H54 (cell line): Measurements from ENCODE around the gene DCAF4.

Experiments used
- DNase-seq: peaks from one replicate; pipeline ENCODE4 v3.0.0; 2011; ENCODE audit warnings: low spot score, mixed read lengths; ENCODE audit not compliant: insufficient read length
- FAIRE-seq: peaks from 3 replicates; lab custom pipeline; 2011; peaks lifted over from hg19 to GRCh38; lab: Jason Lieb, UNC
- POLR2A ChIP-seq: IDR thresholded peaks from 2 replicates; pipeline ENCODE4 v1.6.1; 2011; ENCODE audit warnings: low read depth, mild to moderate bottlenecking, low read length

The DCAF4 gene

DNA sequence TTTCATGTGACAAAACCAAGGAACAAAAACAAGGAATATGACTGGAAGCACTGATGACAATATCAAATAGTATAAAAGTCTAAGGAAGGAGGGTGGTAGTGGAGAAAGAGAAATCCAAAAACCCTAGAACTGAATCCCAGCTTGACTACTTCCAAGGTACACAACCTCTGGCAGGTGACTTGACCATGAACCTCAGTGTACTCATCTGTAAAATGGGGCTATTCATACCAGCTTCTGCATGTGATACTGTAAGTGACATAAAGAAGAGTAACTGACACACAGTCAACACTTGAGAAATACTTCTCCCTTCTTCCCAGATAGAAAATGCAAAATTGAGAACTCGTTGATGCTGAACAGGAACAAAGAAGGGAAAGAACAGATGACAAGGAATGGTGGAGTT, 22.0 kb upstream of the DCAF4 start:
- no peak for TF ChIP-seq POLR2A
- no peak for DNase-seq
- FAIRE-seq, result no peak

- FAIRE-seq (peak; percentile 33), DNase-seq (no peak)
- TF ChIP-seq POLR2A, result no peak
These were observed 21.3 kb upstream of the DCAF4 start for GRCh38 chr14:72904840-72905561.

GRCh38 chr14:72906316-72906715, 19.9 kb upstream of the DCAF4 start:
- no peak for FAIRE-seq

DNA sequence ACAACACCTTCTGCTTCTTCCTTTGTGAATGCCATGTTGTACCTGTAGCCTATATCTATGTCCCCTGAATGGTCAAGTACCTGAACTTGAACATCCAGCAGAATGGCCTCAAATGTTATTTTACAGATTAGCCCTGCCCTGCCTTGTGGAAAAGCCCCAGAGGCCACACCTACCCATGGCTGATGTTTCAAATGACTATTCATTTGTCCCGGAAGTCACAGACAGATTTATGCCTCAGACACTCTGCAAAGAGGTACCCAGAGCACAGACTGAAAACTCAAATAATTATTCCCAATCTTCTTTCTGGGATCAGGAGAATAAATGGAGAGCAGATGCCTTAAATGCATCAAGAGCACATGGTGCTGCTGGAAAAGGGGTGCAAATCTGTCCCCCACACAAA, 19.4 kb upstream of the DCAF4 start:
- no peak for DNase-seq
- FAIRE-seq, result peak; percentile 65
- no peak for TF ChIP-seq POLR2A

More at GRCh38 chr14:72906316-72906715, 19.9 kb upstream of the DCAF4 start:
- DNase-seq, result no peak
- TF ChIP-seq POLR2A, result no peak

DNA sequence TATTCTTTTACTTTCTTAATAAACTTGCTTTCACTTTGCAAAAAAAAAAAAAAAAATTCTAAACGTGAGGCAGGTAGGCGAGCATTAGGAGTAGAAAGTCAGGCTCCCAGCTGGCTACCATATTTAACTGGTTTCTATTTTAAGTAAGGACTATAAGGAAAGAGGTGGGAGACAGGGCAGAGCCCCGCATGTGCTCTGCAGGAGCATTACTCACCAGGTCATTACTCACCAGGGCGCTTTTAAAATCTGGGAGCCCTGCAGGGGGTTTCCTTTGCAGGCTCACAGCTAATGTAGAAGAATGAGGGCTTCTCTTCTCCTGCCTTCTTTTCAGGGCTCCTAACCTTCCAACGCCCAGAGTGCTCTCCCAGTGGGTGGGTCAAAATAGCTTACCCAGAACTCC, 18.4 kb upstream of the DCAF4 start:
- no peak for TF ChIP-seq POLR2A
- FAIRE-seq (peak; percentile 86), DNase-seq (peak; percentile 70)

DNA sequence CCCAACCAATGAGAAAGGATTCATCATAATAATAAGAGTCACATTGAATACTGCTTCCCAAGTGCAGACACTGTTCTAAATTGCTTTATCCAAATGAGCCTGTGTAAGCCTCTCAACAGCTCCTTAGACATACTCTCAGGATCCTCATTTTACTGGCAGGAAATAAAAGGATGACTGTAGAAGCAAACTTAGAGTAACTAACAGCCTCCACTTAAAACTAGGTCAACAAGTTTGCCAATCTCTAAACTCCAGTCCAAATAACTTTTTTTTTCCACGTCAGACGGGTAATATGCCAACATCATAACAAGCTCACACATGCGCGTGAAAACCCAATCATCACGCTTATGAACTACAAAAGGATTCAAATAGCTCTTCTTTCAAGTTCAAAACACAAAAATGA, 17.1 kb upstream of the DCAF4 start:
- DNase-seq (no peak), FAIRE-seq (no peak)
- TF ChIP-seq POLR2A, result no peak

GRCh38 chr14:72913809-72914208, 12.5 kb upstream of the DCAF4 start:
- DNase-seq (no peak), FAIRE-seq (no peak)
- no peak for TF ChIP-seq POLR2A

- FAIRE-seq (peak; percentile 20), DNase-seq (no peak)
- no peak for TF ChIP-seq POLR2A
These were observed 10.1 kb upstream of the DCAF4 start for GRCh38 chr14:72916174-72916573.

DNA sequence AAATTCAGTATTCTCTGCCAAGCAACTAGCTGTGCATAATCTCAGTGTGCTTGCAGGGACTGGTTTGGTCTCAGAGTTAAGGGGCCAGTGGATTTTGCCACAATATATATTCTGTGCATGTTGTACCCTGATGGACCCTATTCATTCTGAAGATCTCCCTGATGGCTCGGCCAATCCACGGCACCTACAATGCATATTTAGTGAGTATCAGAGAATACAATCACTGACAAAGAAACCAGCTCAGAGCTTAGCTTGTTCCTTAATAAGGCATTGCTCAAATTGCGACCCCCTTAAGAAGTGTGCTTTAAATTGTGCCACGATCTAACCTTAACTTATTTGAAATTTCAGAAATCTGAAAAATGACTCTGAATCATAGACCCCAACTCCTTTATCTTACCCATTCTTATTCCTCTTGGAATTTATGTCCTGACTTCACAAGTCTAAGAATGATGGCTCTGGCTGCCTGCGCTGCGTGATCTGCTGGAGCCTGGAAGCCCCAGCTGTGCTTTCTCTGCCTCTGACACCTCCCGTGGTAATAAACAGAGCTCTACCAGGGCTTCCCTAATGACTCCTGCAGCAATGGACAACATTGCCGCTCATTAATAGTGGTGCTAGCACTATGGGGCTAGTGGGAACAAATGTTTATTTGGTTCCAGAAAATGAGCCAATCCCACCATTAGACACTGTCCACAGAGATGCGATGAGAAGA, 9.0 kb upstream of the DCAF4 start:
- no peak for DNase-seq
- no peak for TF ChIP-seq POLR2A
- FAIRE-seq, result no peak

GRCh38 chr14:72920008-72920407, 6.3 kb upstream of the DCAF4 start:
- no peak for FAIRE-seq
- TF ChIP-seq POLR2A, result no peak

DNA sequence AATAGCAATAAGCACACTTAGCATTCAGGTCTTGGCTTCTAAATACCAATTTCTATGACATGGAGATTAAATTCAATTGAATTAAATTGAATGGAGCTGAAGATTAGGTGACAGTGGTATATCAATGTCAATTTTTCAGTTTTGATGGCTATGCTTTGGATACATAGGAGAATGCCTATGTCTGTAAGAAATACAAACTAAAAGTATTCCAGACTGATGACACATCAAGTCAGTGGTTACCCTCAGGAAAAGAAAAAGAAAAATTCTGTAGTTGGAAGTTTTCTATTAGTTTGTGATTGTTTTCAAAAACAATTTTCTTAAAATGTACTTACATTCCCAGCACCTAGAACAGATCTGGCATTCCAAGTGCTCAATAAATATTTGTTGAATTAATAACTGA, 4.9 kb upstream of the DCAF4 start:
- FAIRE-seq (no peak), DNase-seq (no peak)
- TF ChIP-seq POLR2A, result no peak

More at GRCh38 chr14:72920008-72920407, 6.3 kb upstream of the DCAF4 start:
- DNase-seq, result no peak

DNA sequence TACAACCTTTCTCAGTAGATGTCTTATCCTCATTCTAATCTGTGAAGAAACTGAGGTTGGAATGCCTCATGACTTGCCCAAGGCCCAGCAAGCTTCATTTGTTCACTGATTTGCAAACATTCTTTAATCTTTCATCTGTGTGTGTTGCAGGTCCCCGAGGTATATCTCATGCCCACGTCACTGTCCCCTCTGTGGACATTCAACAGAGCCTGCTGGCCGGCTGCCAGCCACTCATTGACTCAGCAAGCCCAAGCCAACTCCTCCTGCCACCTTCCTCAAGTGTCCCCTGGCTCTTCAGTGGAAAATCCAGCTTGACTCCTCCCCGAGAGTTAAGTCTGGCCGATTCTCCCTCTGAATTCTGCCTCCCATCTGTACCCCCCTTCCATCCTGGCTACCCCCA, 1.9 kb upstream of the DCAF4 start:
- no peak for DNase-seq
- TF ChIP-seq POLR2A, result no peak
- no peak for FAIRE-seq

GRCh38 chr14:72925171-72925759, 999 bp upstream of the DCAF4 start:
- no peak for FAIRE-seq
- no peak for TF ChIP-seq POLR2A
- no peak for DNase-seq

DNA sequence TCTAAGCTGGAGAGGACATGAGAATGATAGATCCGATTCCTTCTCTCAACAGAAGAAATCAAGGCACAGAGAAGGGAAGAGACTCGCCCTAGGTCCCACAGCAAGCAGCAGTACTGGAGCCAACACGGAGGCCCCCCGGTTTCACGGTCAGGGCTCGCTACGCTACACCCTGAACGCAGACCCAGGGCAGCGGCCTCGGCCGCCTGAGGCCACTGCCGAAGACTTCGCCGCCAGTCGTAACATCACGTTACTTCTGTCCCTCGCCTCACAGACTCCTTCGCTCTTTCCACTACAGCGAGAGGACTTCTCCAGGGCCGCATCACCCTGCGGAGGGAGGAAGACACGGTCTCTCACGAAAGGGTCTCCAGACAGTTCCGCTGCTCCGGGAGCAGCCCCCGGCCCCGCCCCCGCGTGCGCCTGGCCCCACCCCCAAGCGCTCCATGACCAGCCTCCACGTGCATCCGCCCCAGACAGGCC, 411 bp upstream of the DCAF4 start:
- no peak for TF ChIP-seq POLR2A
- DNase-seq, result no peak

More for the DNA sequence above, 411 bp upstream of the DCAF4 start:
- FAIRE-seq, result no peak
